ENCODE measurements around the gene XYLT1.
A peak's percentile ranks its signal among the peaks of the same experiment; 100 is the strongest.

XYLT1 gene

GRCh38 chr16:17370223-17370707, 100.5 kb downstream of the XYLT1 start:
- DNase-seq (ENCODE audit: low spot score), result no peak
- TF ChIP-seq CTCF (IDR thresholded peaks at IDR 0.05; ENCODE audit: borderline replicate concordance, control extremely low read depth, extremely low read depth, insufficient read depth, missing control alignments), result no peak
- in situ Hi-C loops (cut with MboI; ENCODE audit: low sequenced_read_pairs, unreplicated experiment), result no loop called here

- in situ Hi-C loops (cut with MboI; ENCODE audit: low sequenced_read_pairs, unreplicated experiment), result no loop called here
- DNase-seq (ENCODE audit: low spot score), result peak; percentile 46
- no peak for TF ChIP-seq CTCF (IDR thresholded peaks at IDR 0.05; ENCODE audit: borderline replicate concordance, control extremely low read depth, extremely low read depth, insufficient read depth, missing control alignments)
Measured at GRCh38 chr16:17369421-17370222, 101.1 kb downstream of the XYLT1 start.

- in situ Hi-C loops (cut with MboI; ENCODE audit: low sequenced_read_pairs, unreplicated experiment), result no loop called here
- TF ChIP-seq CTCF (IDR thresholded peaks at IDR 0.05; ENCODE audit: borderline replicate concordance, control extremely low read depth, extremely low read depth, insufficient read depth, missing control alignments), result no peak
- DNase-seq (ENCODE audit: low spot score), result no peak
Measured at GRCh38 chr16:17368951-17369350, 101.8 kb downstream of the XYLT1 start.

GRCh38 chr16:17368446-17368845, 102.3 kb downstream of the XYLT1 start:
- no peak for TF ChIP-seq CTCF (IDR thresholded peaks at IDR 0.05; ENCODE audit: borderline replicate concordance, control extremely low read depth, extremely low read depth, insufficient read depth, missing control alignments)
- in situ Hi-C loops (cut with MboI; ENCODE audit: low sequenced_read_pairs, unreplicated experiment), result no loop called here
- no peak for DNase-seq (ENCODE audit: low spot score)

GRCh38 chr16:17367923-17368322, 102.8 kb downstream of the XYLT1 start:
- TF ChIP-seq CTCF (IDR thresholded peaks at IDR 0.05; ENCODE audit: borderline replicate concordance, control extremely low read depth, extremely low read depth, insufficient read depth, missing control alignments), result no peak
- in situ Hi-C loops (cut with MboI; ENCODE audit: low sequenced_read_pairs, unreplicated experiment), result no loop called here
- no peak for DNase-seq (ENCODE audit: low spot score)

- in situ Hi-C loops (cut with MboI; ENCODE audit: low sequenced_read_pairs, unreplicated experiment), result no loop called here
- TF ChIP-seq CTCF (IDR thresholded peaks at IDR 0.05; ENCODE audit: borderline replicate concordance, control extremely low read depth, extremely low read depth, insufficient read depth, missing control alignments), result no peak
- no peak for DNase-seq (ENCODE audit: low spot score)
Measured at GRCh38 chr16:17367036-17367435, 103.7 kb downstream of the XYLT1 start.
